Right lobe of liver (tissue), 4 donors: Measurements from ENCODE around the gene ADAMTS2.

Source experiments
- CTCF ChIP-seq, 4 donors: fragments of 200-600 bp in 3 of 4; fragments of 450-650 bp in 1 of 4; IDR thresholded peaks; one replicate each; pipeline versions ENCODE4 v1.5.1 to v1.8.0; 2016 to 2022; ENCODE audit warnings: antibody characterized with exemption in 4 of 4, mild to moderate bottlenecking in 2 of 4
- POLR2A ChIP-seq: fragments of 450-650 bp; IDR thresholded peaks from one replicate; pipeline ENCODE4 v1.6.1; 2017; ENCODE audit warnings: antibody characterized with exemption, mild to moderate bottlenecking
- donor health status: DM: no; HTN: no; CAD: no.
- donor health status: DM: no; HTN: no; CAD: no.
- donor health status: DM: no; HTN: yes; CAD: no.

- TF ChIP-seq CTCF (IDR thresholded peaks at IDR 0.05) (no peak), POLR2A (no peak)
Observed at GRCh38 chr5:179272326-179273072, 72.8 kb downstream of the ADAMTS2 start.
